Nephron progenitor cell (in vitro differentiated cells): ENCODE data around the gene CEP162.

Experiments
- DNase-seq: peaks from one replicate; pipeline ENCODE4 v3.0.0; 2021
- H3K27ac Mint-ChIP-seq: 2 replicates; pipeline ENCODE4 v1.8.0; 2021; ENCODE audit warnings: mild to moderate bottlenecking, moderate library complexity, mixed read lengths
- H3K27me3 Mint-ChIP-seq: 2 replicates; pipeline ENCODE4 v1.8.0; 2021; ENCODE audit warnings: mild to moderate bottlenecking, low read depth, mixed read lengths; ENCODE audit not compliant: poor library complexity
- H3K36me3 Mint-ChIP-seq: 2 replicates; pipeline ENCODE4 v1.8.0; 2021; ENCODE audit warnings: low read depth, mixed read lengths
- H3K4me1 Mint-ChIP-seq: 2 replicates; pipeline ENCODE4 v1.8.0; 2021; ENCODE audit warnings: mixed read lengths
- H3K4me3 Mint-ChIP-seq: 2 replicates; pipeline ENCODE4 v1.8.0; 2021; ENCODE audit warnings: mild to moderate bottlenecking, moderate library complexity, mixed read lengths
- H3K9me3 Mint-ChIP-seq: 2 replicates; pipeline ENCODE4 v1.8.0; 2021; ENCODE audit warnings: mild to moderate bottlenecking, moderate library complexity, mixed read lengths
- TF ChIP-seq, protein P1 (sequence below): fragments of 200-600 bp; sonication (generic); IDR thresholded peaks from 2 replicates; pipeline ENCODE4 v1.5.0; 2021; ENCODE audit warnings: antibody characterized with exemption

CEP162 gene

DNA sequence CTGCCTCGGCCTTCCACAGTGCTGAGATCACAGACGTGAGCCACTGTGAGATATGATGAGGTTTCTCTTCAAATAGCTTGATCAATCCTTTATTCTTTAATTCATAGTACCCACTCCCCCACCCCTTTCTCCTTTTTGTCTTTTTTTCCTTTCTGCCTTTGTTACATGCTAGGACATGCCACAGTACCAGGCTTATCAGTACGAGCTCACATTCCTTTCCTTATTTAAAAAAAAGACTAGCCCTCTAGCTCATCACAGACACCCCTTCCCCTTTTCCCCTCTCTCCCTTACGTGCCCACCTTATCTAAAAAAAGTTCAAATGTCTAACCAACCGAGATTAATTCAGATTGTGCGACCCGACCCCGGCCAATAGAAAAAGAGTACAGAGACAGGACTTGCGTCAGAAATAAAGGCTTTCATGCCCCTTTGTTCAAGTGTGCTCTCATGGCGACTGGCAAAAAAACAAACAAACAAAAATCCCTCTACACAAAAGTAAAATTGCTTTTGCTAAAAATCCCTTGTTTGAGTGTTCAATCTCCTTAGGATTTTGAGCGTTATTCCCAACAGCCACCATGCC lies 144.7 kb downstream of the CEP162 start:
- DNase-seq: no peak

DNA sequence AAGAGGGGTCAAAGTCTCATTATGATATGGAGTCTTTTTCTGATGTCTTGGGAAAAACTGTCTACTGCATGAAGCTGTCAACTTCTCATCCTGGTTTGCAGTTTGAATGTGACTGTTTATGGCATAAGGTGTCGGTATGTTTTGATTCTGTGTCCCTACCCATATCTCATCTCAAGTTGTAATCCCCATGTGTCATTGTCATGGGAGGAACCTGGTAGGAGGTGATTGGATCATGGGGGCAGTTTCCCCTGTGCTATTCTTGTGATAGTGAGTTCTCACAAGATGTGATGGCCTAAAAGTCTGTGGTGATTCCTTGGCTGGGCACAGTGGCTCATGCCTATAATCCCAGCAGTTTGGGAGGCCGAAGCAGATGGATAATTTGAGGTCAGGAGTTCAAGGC lies 146.2 kb downstream of the CEP162 start:
- TF ChIP-seq, protein P1, sequence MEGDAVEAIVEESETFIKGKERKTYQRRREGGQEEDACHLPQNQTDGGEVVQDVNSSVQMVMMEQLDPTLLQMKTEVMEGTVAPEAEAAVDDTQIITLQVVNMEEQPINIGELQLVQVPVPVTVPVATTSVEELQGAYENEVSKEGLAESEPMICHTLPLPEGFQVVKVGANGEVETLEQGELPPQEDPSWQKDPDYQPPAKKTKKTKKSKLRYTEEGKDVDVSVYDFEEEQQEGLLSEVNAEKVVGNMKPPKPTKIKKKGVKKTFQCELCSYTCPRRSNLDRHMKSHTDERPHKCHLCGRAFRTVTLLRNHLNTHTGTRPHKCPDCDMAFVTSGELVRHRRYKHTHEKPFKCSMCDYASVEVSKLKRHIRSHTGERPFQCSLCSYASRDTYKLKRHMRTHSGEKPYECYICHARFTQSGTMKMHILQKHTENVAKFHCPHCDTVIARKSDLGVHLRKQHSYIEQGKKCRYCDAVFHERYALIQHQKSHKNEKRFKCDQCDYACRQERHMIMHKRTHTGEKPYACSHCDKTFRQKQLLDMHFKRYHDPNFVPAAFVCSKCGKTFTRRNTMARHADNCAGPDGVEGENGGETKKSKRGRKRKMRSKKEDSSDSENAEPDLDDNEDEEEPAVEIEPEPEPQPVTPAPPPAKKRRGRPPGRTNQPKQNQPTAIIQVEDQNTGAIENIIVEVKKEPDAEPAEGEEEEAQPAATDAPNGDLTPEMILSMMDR: no peak
- H3K9me3 Mint-ChIP-seq: no peaks in the 10 kb centered on the region
- peaks cover 3% of the 10 kb centered on the region for H3K27me3 Mint-ChIP-seq
- H3K36me3 Mint-ChIP-seq: no peaks in the 10 kb centered on the region
- no peak overlapping the region for H3K4me3 Mint-ChIP-seq
- H3K4me1 Mint-ChIP-seq: peaks cover 11% of the 10 kb centered on the region
- DNase-seq: no peak
- H3K27ac Mint-ChIP-seq: no peak overlapping the region

More for the DNA sequence above, 144.7 kb downstream of the CEP162 start:
- TF ChIP-seq, protein P1: no peak
- Mint-ChIP-seq H3K4me3 (no peak overlapping the region), H3K27me3 (peaks cover 3% of the 10 kb centered on the region), H3K36me3 (no peaks in the 10 kb centered on the region), H3K27ac (peak overlapping the region; percentile 90), H3K4me1 (peaks cover 11% of the 10 kb centered on the region), H3K9me3 (no peaks in the 10 kb centered on the region)

DNA sequence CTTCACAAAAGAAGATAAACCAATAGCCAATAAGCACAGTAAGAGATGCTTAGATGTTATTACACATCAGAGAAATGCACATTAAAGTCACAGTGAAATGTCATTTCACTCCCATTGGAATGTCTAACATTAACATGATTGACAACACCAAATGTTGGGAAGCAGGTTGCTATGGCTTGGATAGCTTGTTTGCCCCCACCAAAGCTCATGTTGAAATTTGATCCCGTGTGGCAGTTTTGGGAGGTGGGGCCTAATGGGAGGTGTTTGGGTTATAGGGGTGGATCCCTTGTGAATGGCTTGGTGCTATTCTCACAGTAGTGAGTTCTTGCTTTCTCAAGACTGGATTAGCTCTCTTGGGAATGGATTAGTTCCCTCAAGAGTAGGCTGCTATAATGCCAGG lies 149.1 kb downstream of the CEP162 start:
- Mint-ChIP-seq H3K27me3 (peaks cover 3% of the 10 kb centered on the region), H3K9me3 (no peaks in the 10 kb centered on the region), H3K36me3 (peaks cover 6% of the 10 kb centered on the region), H3K4me3 (no peak overlapping the region), H3K4me1 (peaks cover 26% of the 10 kb centered on the region), H3K27ac (no peak overlapping the region)
- TF ChIP-seq, protein P1: no peak
- DNase-seq: no peak

DNA sequence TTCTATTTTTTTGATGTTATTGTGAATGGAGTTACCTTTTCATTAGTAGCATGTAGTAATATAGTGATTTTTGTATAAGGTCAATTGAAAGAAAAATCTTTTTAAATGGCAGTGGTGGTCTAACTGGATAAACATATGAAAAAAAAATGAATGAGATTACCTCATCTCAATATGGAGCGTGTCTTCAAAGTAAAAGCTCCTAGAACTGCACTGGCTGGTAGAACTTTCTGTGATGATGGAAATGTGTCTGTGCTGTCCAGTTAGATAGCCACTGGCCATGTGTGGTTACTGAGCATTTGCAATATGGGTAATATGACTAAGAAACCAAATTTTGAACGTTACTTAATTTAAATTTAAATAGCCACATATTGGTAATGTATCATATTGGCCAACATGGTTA lies 149.8 kb downstream of the CEP162 start:
- Mint-ChIP-seq H3K4me3 (no peak overlapping the region), H3K27ac (no peak overlapping the region), H3K4me1 (peaks cover 21% of the 10 kb centered on the region), H3K9me3 (peaks cover 4% of the 10 kb centered on the region), H3K27me3 (no peaks in the 10 kb centered on the region), H3K36me3 (peaks cover 10% of the 10 kb centered on the region)
- TF ChIP-seq, protein P1: no peak
- no peak for DNase-seq

DNA sequence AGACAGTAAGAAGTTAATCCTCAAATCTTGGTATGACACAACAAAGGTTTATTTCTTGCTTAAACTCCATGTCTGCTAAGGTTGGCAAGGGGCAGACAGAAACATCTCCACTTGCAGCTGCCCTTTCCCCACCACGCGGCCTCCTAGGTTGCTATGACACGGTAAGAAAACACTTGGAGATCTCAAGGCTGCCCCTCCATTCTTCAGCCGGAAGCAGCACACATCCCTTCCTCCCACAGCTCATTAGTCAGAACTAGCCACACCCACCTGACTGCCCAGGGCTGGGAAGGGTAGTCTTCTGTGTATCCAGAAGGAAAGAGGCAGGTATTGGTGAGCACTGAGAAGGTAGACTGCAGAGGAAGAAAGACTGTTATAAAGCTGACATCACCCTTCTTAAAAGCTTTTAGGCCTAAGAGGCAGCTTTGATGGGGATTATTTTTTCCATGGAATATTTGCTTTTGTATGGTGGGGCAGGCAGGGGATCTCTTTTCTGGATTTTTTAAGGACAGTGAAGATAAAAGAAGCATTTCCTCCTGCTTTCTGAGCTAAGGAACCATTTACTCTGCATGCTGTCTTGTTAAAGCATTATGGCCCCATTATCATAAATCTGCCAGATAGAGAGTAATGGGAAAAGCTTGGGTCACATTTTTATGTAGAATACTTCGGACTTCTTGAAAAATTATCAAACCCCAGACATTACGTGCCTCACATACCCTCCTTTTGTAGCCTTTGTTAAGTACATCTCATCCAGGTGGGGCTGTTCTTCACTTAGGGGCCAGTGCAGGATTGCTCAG lies 152.3 kb downstream of the CEP162 start:
- Mint-ChIP-seq H3K36me3 (peaks cover 25% of the 10 kb centered on the region), H3K9me3 (peaks cover 26% of the 10 kb centered on the region), H3K4me1 (peaks cover 19% of the 10 kb centered on the region), H3K27me3 (no peaks in the 10 kb centered on the region), H3K4me3 (no peak overlapping the region), H3K27ac (peak overlapping the region; percentile 96)
- peak; percentile 17 for DNase-seq
- TF ChIP-seq, protein P1: no peak
